Sigmoid colon (tissue), 7 donors: ENCODE data around the gene PRKAR2A. TPM values are rescaled to one million over a fixed set of nuclear protein-coding genes. Genes with fewer than 3 reads are reported as not detected.
"Not testable (repeated sequence)": the region's sequence is repeated elsewhere in the genome, so short reads cannot be mapped to it uniquely, and the experiment has no call there.

Experiments used
- DNase-seq: peaks from one replicate; pipeline ENCODE4 v3.0.0-alpha.2; 2019
- H3K27ac ChIP-seq, 4 donors: fragments of 200-600 bp; sonication (generic); one replicate each; pipeline ENCODE4 v1.5.1; 2016 to 2019; ENCODE audit warnings: mild to moderate bottlenecking in 1 of 4
- H3K27me3 ChIP-seq, 3 donors: fragments of 200-600 bp; sonication (generic); one replicate each; pipeline ENCODE4 v1.5.1; 2019; ENCODE audit warnings: mild to moderate bottlenecking in 1 of 3
- H3K36me3 ChIP-seq, 4 donors: fragments of 200-600 bp; sonication (generic); one replicate each; pipeline ENCODE4 v1.5.1; 2016 to 2019
- H3K4me1 ChIP-seq, 4 donors: fragments of 200-600 bp; sonication (generic); one replicate each; pipeline ENCODE4 v1.5.1; 2017 to 2019
- H3K4me3 ChIP-seq, 4 donors: fragments of 200-600 bp; sonication (generic); one replicate each; pipeline ENCODE4 v1.5.1; 2017 to 2019; ENCODE audit warnings: mild to moderate bottlenecking in 2 of 4, moderate library complexity in 1 of 4
- H3K9me3 ChIP-seq, 4 donors: fragments of 200-600 bp in 3 of 4; sonication (generic) in 3 of 4; one replicate each; pipeline versions ENCODE4 v1.5.1 to v1.6.1; 2013 to 2019
- EP300 ChIP-seq, 4 donors: sonication (generic); formaldehyde crosslinking; IDR thresholded peaks; one replicate each; pipeline ENCODE4 v1.6.1; 2017; ENCODE audit warnings: antibody characterized with exemption in 4 of 4
- POLR2A ChIP-seq, 2 donors: fragments of 450-650 bp; IDR thresholded peaks; one replicate each; pipeline ENCODE4 v1.6.1; 2016; ENCODE audit warnings: antibody characterized with exemption in 2 of 2, mild to moderate bottlenecking in 2 of 2, moderate library complexity in 2 of 2
- POLR2AphosphoS5 ChIP-seq, 4 donors: sonication (generic); formaldehyde crosslinking; IDR thresholded peaks; one replicate each; pipeline ENCODE4 v1.6.1; 2017; ENCODE audit warnings: antibody characterized with exemption in 4 of 4
- WGBS, 2 donors: extraction: QIAGEN DNeasy Blood & Tissue Kit; methylation state at CpG; one replicate each; pipeline ENCODE4 v1.1.7; 2013; 5-methylcytosine and 5-hydroxymethylcytosine counted together
- intact Hi-C: fragments of 100-400 bp; cut with DNase I; formaldehyde crosslinking; loops from one replicate; pipeline ENCODE4 v1.15.1; 2023
- polyA plus RNA-seq, 3 donors: library from polyadenylated mRNA; stranded (reverse); fragments of 200-250 nt; gene quantifications; one replicate each; pipeline ENCODE4 v1.2.3, GENCODE V29; 2013
- total RNA-seq, 4 donors: library from RNA; depleted of rRNA; stranded (reverse); fragments of >200 nt; gene quantifications; one replicate each; pipeline ENCODE4 v1.1.0, GENCODE V29; 2016
- TF ChIP-seq, protein P1 (sequence below), 4 experiments: fragments of 450-650 bp in 3 of 4; fragments of 200-600 bp in 1 of 4; IDR thresholded peaks; one replicate each; pipeline ENCODE4 v1.5.1; 2016 to 2019; ENCODE audit warnings: antibody characterized with exemption in 4 of 4, mild to moderate bottlenecking in 3 of 4, moderate library complexity in 2 of 4
- donor health status: healthy with polysubstance abuse.
- donor health status: Bipolar disorder and iron deficiency.
- donor health status: healthy.

The PRKAR2A gene
- total and polyA plus RNA-seq, 7 donors, result 9.6 to 64.5 (median 23.9) TPM

DNA sequence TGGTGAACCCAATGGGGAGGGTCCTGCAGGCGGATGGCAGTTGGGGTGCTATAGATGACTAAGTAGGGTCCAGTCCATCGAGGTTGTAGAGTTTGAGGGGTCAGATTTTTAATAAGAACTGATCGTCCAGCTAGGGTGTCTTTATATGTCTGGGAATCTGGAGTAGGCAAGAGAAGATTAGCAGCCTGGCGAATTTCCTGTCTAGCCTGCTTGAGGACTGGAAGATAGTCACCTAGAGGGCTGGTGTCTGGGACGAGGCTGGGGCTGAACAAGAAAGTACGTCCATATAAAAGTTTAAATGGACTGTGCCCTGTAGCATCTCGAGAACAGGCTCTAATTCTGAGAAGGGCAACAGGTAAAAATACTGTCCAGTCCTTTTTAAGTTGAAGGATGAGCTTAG lies 123.9 kb downstream of the PRKAR2A start:
- no peak for DNase-seq
- H3K36me3 ChIP-seq, result no peaks in the 10 kb centered on the region
- 23 to 72% methylated on average over 7 of the region's 7 CpGs for WGBS, 2 donors
- TF ChIP-seq POLR2A (IDR thresholded peaks at IDR 0.05), result no peak
- TF ChIP-seq EP300 (IDR thresholded peaks at IDR 0.05), result no peak
- no peak for TF ChIP-seq POLR2AphosphoS5 (IDR thresholded peaks at IDR 0.05)
- TF ChIP-seq, protein P1, sequence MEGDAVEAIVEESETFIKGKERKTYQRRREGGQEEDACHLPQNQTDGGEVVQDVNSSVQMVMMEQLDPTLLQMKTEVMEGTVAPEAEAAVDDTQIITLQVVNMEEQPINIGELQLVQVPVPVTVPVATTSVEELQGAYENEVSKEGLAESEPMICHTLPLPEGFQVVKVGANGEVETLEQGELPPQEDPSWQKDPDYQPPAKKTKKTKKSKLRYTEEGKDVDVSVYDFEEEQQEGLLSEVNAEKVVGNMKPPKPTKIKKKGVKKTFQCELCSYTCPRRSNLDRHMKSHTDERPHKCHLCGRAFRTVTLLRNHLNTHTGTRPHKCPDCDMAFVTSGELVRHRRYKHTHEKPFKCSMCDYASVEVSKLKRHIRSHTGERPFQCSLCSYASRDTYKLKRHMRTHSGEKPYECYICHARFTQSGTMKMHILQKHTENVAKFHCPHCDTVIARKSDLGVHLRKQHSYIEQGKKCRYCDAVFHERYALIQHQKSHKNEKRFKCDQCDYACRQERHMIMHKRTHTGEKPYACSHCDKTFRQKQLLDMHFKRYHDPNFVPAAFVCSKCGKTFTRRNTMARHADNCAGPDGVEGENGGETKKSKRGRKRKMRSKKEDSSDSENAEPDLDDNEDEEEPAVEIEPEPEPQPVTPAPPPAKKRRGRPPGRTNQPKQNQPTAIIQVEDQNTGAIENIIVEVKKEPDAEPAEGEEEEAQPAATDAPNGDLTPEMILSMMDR (IDR thresholded peaks at IDR 0.05), result no peak
- intact Hi-C loops, result no loop called here
- H3K4me3 ChIP-seq, result no peak overlapping the region
- H3K27ac ChIP-seq, result no peak overlapping the region
- no peaks in the 10 kb centered on the region for H3K27me3 ChIP-seq
- H3K9me3 ChIP-seq, result no peaks in the 10 kb centered on the region
- H3K4me1 ChIP-seq, result no peaks in the 10 kb centered on the region

GRCh38 chr3:48723293-48723692 lies 124.4 kb downstream of the PRKAR2A start:
- H3K27ac ChIP-seq, H3K4me1 ChIP-seq, H3K36me3 ChIP-seq, DNase-seq, H3K4me3 ChIP-seq, H3K27me3 ChIP-seq, intact Hi-C loops, H3K9me3 ChIP-seq: not testable (repeated sequence)
- whole genome bisulfite sequencing, 2 donors, result 18 to 72% methylated on average over 3 of the region's 3 CpGs

DNA sequence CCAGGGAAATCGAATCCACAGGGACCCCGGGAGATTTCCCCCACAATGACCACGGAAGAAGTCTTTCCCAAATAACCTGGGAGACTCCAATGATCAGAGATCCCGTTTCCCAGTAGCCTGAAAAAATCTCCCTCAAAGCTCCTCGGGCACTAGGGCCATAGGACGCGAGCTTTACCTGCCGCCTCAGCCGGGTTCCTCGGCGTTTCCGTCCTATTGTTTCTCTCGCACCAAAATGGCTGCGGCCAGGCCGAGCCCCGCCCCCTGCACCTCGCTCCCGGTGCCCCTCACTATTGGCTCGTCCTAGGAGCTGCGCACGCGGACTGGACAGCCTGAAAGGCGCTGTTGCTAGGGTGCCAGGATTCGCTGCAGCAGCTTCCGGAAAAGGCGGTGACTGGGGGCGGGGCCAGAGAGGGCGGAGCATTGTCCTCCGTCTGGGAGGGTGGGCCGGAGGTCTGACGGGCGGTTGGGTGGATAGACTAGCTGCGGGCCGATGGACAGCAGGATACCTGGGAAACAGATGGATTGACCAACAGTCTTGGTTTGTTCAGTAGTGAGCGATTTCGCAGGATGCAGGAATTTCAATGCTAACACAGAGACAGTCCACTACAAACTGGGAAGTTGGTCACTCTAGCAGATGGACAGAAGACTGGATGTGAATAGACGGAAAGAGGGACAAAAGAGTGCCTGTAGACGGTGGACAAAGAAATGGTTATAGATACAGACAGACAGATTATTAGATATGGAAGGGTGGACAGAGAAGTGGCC lies 130.5 kb downstream of the PRKAR2A start, which contains the start of gene IP6K2:
Gene IP6K2 (minus strand): TSS at position 240 of the 765 bp plus-strand sequence. CDS start 21,930 bp downstream, outside the sequence.
- peaks cover 0 to 23% (median 0%) of the 10 kb centered on the region in 4 donors for H3K36me3 ChIP-seq
- no peaks in the 10 kb centered on the region for H3K9me3 ChIP-seq
- intact Hi-C loops, result no loop called here
- WGBS, 2 donors, result 2% methylated on average over 38 of the region's 38 CpGs
- H3K27ac ChIP-seq, result peak within 1 kb of the TSS; percentile 83 to 88 (median 85)
- peak within 1 kb of the TSS; percentile 74 to 81 (median 78) for H3K4me3 ChIP-seq
- H3K4me1 ChIP-seq, result peaks cover 0 to 41% (median 39%) of the 10 kb centered on the region in 4 donors
- TF ChIP-seq, protein P1 (IDR thresholded peaks at IDR 0.05), result no peak
- TF ChIP-seq EP300 (IDR thresholded peaks at IDR 0.05) (peak in 1 of 4 donors; percentile 31), POLR2AphosphoS5 (IDR thresholded peaks at IDR 0.05) (peak; percentile 71 to 91 (median 84)), POLR2A (IDR thresholded peaks at IDR 0.05) (peak; percentile 58 to 69)
- H3K27me3 ChIP-seq, result no peaks in the 10 kb centered on the region
- peak; percentile 99 for DNase-seq

- Histone ChIP-seq H3K4me1 (peaks cover 0 to 47% (median 44%) of the 10 kb centered on the region in 4 donors), H3K4me3 (peak overlapping the region; percentile 74 to 81 (median 78)), H3K9me3 (no peaks in the 10 kb centered on the region), H3K27me3 (no peaks in the 10 kb centered on the region), H3K27ac (peak overlapping the region; percentile 83 to 88 (median 85)), H3K36me3 (peaks cover 0 to 27% (median 1%) of the 10 kb centered on the region in 4 donors)
- intact Hi-C loops, result no loop called here
- WGBS, 2 donors, result 0% methylated on average over 16 of the region's 16 CpGs
- TF ChIP-seq POLR2A (IDR thresholded peaks at IDR 0.05), result no peak
- no peak for TF ChIP-seq EP300 (IDR thresholded peaks at IDR 0.05)
- TF ChIP-seq POLR2AphosphoS5 (IDR thresholded peaks at IDR 0.05), result no peak
- TF ChIP-seq, protein P1 (IDR thresholded peaks at IDR 0.05), result no peak
- peak; percentile 67 for DNase-seq
These were observed 131.1 kb downstream of the PRKAR2A start for GRCh38 chr3:48716508-48716981.

DNA sequence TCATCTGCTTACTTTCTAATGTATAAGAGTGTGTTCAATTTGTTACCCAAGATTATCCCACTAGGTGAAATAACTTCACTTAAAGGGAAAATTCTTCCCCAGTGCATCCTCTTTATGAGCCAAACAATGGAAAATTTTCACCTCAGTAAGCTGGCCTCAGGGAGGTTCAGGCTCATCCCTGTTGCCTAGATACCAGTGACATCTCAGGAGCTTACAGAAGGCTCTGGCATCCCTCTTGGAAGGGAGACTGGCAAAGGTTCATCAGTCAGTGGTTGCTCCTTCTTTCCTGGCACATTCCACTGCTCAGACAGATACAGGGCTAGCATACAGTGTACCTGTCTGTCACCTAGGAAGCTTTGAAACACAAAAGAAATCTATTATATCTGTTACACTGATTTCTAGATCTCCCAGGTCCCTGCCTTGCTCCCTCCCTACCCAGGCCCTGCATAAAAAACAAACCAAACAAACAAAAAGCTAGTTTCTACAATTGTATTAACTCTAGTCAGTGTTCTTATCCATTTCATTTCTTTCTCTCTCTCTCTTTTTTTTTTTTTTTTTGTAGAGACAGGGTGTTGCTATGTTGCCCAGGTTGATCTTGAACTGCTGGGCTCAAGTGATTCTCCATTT lies 132.4 kb downstream of the PRKAR2A start:
- Histone ChIP-seq H3K9me3 (no peaks in the 10 kb centered on the region), H3K27ac (peak overlapping the region; percentile 38 to 88 (median 70)), H3K4me1 (peaks cover 0 to 52% (median 49%) of the 10 kb centered on the region in 4 donors), H3K36me3 (peaks cover 0 to 40% (median 11%) of the 10 kb centered on the region in 4 donors), H3K4me3 (peak overlapping the region in 2 of 4 donors; percentile 74 to 75), H3K27me3 (no peaks in the 10 kb centered on the region)
- TF ChIP-seq, protein P1 (IDR thresholded peaks at IDR 0.05), result no peak
- no peak for TF ChIP-seq POLR2A (IDR thresholded peaks at IDR 0.05)
- TF ChIP-seq POLR2AphosphoS5 (IDR thresholded peaks at IDR 0.05), result peak in 2 of 4 donors; percentile 16 to 33
- intact Hi-C loops, result no loop called here
- no peak for DNase-seq
